HEK293 (cell line): ENCODE results near the gene TSBP1.

Source experiments
- CTCF ChIP-seq: fragments of 450-650 bp; formaldehyde crosslinking; IDR thresholded peaks from 2 replicates; pipeline ENCODE4 v1.5.1; 2016; ENCODE audit warnings: missing biosample characterization, missing genetic modification characterization
- TRIM28 ChIP-seq: IDR thresholded peaks from 2 replicates; pipeline ENCODE4 v1.6.1; 2011; ENCODE audit warnings: low read length, control low read depth, borderline replicate concordance
- ZNF580 ChIP-seq: fragments of 450-650 bp; formaldehyde crosslinking; IDR thresholded peaks from 2 replicates; pipeline ENCODE4 v1.5.1; 2016; ENCODE audit warnings: missing biosample characterization, missing genetic modification characterization
- ZNF704 ChIP-seq: fragments of 450-650 bp; formaldehyde crosslinking; IDR thresholded peaks from 2 replicates; pipeline ENCODE4 v1.5.1; 2016; ENCODE audit warnings: missing biosample characterization, missing genetic modification characterization

- TF ChIP-seq CTCF (tag by site-specific recombination) (no peak), ZNF580 (tag by site-specific recombination) (no peak), ZNF704 (tag by site-specific recombination) (no peak), TRIM28 (no peak)
Measured at GRCh38 chr6:32386040-32386439, 14.3 kb upstream of the TSBP1 start.
